Ovary (tissue), 9 donors: Measurements from ENCODE around the gene GJD3. TPM values are rescaled to one million over a fixed set of nuclear protein-coding genes. Genes with fewer than 3 reads are reported as not detected.

ENCODE experiments used
- DNase-seq, 5 donors: peaks; one replicate each; pipeline ENCODE4 v3.0.0-alpha.2; 2019 to 2020
- H3K27ac ChIP-seq, 2 donors: fragments of 200-600 bp; one replicate each; pipeline versions ENCODE4 v1.5.1 to v1.8.0; 2019 to 2022
- H3K27me3 ChIP-seq: fragments of 200-600 bp; one replicate; pipeline ENCODE4 v1.8.0; 2022
- H3K36me3 ChIP-seq: fragments of 200-600 bp; sonication (generic); one replicate; pipeline ENCODE4 v1.5.1; 2019
- H3K4me1 ChIP-seq: one replicate; pipeline ENCODE4 v1.8.1; 2013; ENCODE audit warnings: mild to moderate bottlenecking, moderate library complexity; ENCODE audit not compliant: insufficient read depth
- H3K4me3 ChIP-seq: fragments of 200-600 bp; sonication (generic); one replicate; pipeline ENCODE4 v1.5.1; 2017
- H3K9me3 ChIP-seq, 2 donors: fragments of 200-600 bp in 1 of 2; sonication (generic) in 1 of 2; one replicate each; pipeline versions ENCODE4 v1.5.1 to v1.8.1; 2013 to 2019; ENCODE audit warnings: mild to moderate bottlenecking in 1 of 2, moderate library complexity in 1 of 2
- CTCF ChIP-seq, 3 donors: fragments of 450-650 bp in 2 of 3; fragments of 200-600 bp in 1 of 3; IDR thresholded peaks; one replicate each; pipeline versions ENCODE4 v1.5.1 to v1.8.0; 2016 to 2022; ENCODE audit warnings: antibody characterized with exemption in 3 of 3, mild to moderate bottlenecking in 1 of 3
- EP300 ChIP-seq: sonication (generic); formaldehyde crosslinking; IDR thresholded peaks from one replicate; pipeline ENCODE4 v1.6.1; 2017; ENCODE audit warnings: antibody characterized with exemption
- POLR2A ChIP-seq: fragments of 450-650 bp; IDR thresholded peaks from one replicate; pipeline ENCODE4 v1.6.1; 2017; ENCODE audit warnings: antibody characterized with exemption, mild to moderate bottlenecking, moderate library complexity
- WGBS, 3 donors: extraction: QIAGEN DNeasy Blood & Tissue Kit in 1 of 3; methylation state at CpG; one replicate each; pipeline versions ENCODE4 v1.1.5 to v1.1.7; 2013 to 2017; 5-methylcytosine and 5-hydroxymethylcytosine counted together
- intact Hi-C, 4 donors: fragments of 100-400 bp; cut with DNase I; formaldehyde crosslinking; loops; one replicate each; pipeline versions ENCODE4 v1.11.0 to v1.15.1; 2022 to 2023
- polyA plus RNA-seq, 2 donors: library from polyadenylated mRNA; stranded (reverse); fragments of 200-250 nt in 1 of 2; fragments of 350-450 nt in 1 of 2; fragmentation: Illumina TruSeq in 1 of 2; extraction: RNeasy Lipid Tissue Mini Kit (QIAGEN cat#74804) in 1 of 2; gene quantifications; one replicate each; pipeline ENCODE4 v1.2.3, GENCODE V29; 2013 to 2014
- total RNA-seq, 7 donors: library from RNA; depleted of rRNA in 2 of 7; stranded (reverse); fragments of >200 nt in 2 of 7; fragmentation: NEBNext Ultra II Directional in 3 of 7; extraction: Animal tissue kit (Norgen Biotek cat#: 25700) in 3 of 7; gene quantifications; one replicate each; pipeline versions ENCODE4 v1.1.0 to v1.2.4, GENCODE V29; 2016 to 2023
- donor health status: DM: no; HTN: no; CAD: no; lungs with moderate emphysema.
- donor health status: DM: no; HTN: no; CAD: no.
- donor health status: Bipolar disorder and iron deficiency.
- donor health status: DM: yes; HTN: yes; CAD: no.
- donor health status: DM: no; HTN: no; CAD: no.
- donor health status: DM: yes; HTN: yes; CAD: no.

GJD3 gene
- total and polyA plus RNA-seq, 9 donors = 0.24 to 1.8 (median 0.87) TPM; not detected in 3

DNA sequence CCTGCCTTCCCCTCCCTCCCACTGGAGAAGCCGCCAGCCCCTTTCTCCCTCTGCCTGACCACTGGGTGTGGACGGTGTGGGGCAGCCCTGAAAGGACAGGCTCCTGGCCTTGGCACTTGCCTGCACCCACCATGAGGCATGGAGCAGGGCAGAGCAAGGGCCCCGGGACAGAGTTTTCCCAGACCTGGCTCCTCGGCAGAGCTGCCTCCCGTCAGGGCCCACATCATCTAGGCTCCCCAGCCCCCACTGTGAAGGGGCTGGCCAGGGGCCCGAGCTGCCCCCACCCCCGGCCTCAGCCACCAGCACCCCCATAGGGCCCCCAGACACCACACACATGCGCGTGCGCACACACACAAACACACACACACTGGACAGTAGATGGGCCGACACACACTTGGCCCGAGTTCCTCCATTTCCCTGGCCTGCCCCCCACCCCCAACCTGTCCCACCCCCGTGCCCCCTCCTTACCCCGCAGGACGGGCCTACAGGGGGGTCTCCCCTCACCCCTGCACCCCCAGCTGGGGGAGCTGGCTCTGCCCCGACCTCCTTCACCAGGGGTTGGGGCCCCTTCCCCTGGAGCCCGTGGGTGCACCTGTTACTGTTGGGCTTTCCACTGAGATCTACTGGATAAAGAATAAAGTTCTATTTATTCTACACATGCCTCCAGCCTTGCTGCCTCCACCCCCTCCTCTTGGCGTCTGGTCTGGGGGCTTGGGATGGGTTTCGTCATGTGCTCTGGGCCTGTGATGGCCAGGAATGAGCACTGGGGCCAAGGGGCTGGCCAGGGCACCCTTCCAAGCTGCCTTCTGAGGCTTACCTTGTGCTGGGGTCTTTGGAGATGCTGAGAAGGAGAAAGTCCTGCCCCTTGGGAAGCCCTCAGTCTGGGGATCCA lies 7.3 kb downstream of the GJD3 start:
- peak in 3 of 5 donors; percentile 46 to 56 (median 54) for DNase-seq
- TF ChIP-seq POLR2A (no peak), CTCF (IDR thresholded peaks at IDR 0.05) (no peak), EP300 (no peak)
- WGBS, 3 donors = 48 to 58% (median 50%) methylated on average over 18 to 19 of the region's 19 CpGs

DNA sequence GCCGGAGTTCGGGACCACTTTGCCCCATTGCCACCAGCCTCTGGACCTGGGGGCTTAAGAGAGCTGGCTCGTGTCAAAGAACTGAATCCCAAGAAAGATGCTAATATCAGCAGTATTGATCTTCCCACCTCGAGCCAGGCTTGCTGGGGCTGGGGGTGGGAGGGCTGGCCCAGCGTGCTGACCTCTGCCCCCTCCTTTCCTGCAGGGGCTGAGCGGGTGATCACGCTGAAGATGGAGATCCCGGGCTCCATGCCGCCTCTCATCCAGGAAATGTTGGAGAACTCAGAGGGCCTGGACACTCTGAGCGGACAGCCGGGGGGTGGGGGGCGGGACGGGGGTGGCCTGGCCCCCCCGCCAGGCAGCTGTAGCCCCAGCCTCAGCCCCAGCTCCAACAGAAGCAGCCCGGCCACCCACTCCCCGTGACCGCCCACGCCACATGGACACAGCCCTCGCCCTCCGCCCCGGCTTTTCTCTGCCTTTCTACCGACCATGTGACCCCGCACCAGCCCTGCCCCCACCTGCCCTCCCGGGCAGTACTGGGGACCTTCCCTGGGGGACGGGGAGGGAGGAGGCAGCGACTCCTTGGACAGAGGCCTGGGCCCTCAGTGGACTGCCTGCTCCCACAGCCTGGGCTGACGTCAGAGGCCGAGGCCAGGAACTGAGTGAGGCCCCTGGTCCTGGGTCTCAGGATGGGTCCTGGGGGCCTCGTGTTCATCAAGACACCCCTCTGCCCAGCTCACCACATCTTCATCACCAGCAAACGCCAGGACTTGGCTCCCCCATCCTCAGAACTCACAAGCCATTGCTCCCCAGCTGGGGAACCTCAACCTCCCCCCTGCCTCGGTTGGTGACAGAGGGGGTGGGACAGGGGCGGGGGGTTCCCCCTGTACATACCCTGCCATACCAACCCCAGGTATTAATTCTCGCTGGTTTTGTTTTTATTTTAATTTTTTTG lies 8.5 kb downstream of the GJD3 start:
- intact Hi-C loops = loop anchor here in 3 of 4 donors (2.0 to 10.0 kb wide), 7 partner anchors 53 to 199 kb away; no protein-coding TSS in a partner anchor
- H3K36me3 ChIP-seq = no peaks in the 10 kb centered on the region
- 48 to 64% (median 52%) methylated on average over 22 to 33 of the region's 33 CpGs for WGBS, 3 donors
- TF ChIP-seq CTCF (IDR thresholded peaks at IDR 0.05) (no peak), EP300 (no peak), POLR2A (no peak)
- no peak overlapping the region for H3K4me3 ChIP-seq
- H3K27me3 ChIP-seq = no peaks in the 10 kb centered on the region
- H3K9me3 ChIP-seq = no peaks in the 10 kb centered on the region
- peak; percentile 53 to 80 (median 63) for DNase-seq
- H3K4me1 ChIP-seq = peaks cover 3% of the 10 kb centered on the region
- H3K27ac ChIP-seq = peak overlapping the region; percentile 14 to 18

More for the DNA sequence above, 7.3 kb downstream of the GJD3 start:
- no peaks in the 10 kb centered on the region for H3K9me3 ChIP-seq
- H3K4me3 ChIP-seq = no peak overlapping the region
- peak overlapping the region in 1 of 2 donors; percentile 42 for H3K27ac ChIP-seq
- peaks cover 3% of the 10 kb centered on the region for H3K4me1 ChIP-seq
- no peaks in the 10 kb centered on the region for H3K36me3 ChIP-seq
- intact Hi-C loops = loop anchor here in 3 of 4 donors (5.0 to 10.0 kb wide), 5 partner anchors 152 to 198 kb away; no protein-coding TSS in a partner anchor
- no peaks in the 10 kb centered on the region for H3K27me3 ChIP-seq

- peak; percentile 91 to 98 (median 97) for TF ChIP-seq CTCF (IDR thresholded peaks at IDR 0.05)
- TF ChIP-seq EP300 = no peak
- TF ChIP-seq POLR2A = peak; percentile 36
- WGBS, 3 donors = 38 to 45% (median 44%) methylated on average over 27 to 29 of the region's 29 CpGs
- no peaks in the 10 kb centered on the region for H3K9me3 ChIP-seq
- no peaks in the 10 kb centered on the region for H3K36me3 ChIP-seq
- no peak overlapping the region for H3K4me3 ChIP-seq
- DNase-seq = peak; percentile 74 to 90 (median 85)
- intact Hi-C loops = loop anchor here in 3 of 4 donors (2.0 to 10.0 kb wide), 7 partner anchors 52 to 200 kb away; no protein-coding TSS in a partner anchor
- peak overlapping the region in 1 of 2 donors; percentile 18 for H3K27ac ChIP-seq
- H3K4me1 ChIP-seq = peaks cover 3% of the 10 kb centered on the region
- H3K27me3 ChIP-seq = no peaks in the 10 kb centered on the region
These were observed 9.3 kb downstream of the GJD3 start for GRCh38 chr17:40355123-40355803.
